CD4-positive, alpha-beta T cell treated with Interleukin-2 at 100 ng/mL for 4 hours (primary cell): Measurements from ENCODE around the gene KRT6C.

ENCODE experiments used
- DNase-seq: peaks from one replicate; pipeline ENCODE4 v3.0.0-alpha.2; 2020; ENCODE audit warnings: low spot score

The KRT6C gene

DNA sequence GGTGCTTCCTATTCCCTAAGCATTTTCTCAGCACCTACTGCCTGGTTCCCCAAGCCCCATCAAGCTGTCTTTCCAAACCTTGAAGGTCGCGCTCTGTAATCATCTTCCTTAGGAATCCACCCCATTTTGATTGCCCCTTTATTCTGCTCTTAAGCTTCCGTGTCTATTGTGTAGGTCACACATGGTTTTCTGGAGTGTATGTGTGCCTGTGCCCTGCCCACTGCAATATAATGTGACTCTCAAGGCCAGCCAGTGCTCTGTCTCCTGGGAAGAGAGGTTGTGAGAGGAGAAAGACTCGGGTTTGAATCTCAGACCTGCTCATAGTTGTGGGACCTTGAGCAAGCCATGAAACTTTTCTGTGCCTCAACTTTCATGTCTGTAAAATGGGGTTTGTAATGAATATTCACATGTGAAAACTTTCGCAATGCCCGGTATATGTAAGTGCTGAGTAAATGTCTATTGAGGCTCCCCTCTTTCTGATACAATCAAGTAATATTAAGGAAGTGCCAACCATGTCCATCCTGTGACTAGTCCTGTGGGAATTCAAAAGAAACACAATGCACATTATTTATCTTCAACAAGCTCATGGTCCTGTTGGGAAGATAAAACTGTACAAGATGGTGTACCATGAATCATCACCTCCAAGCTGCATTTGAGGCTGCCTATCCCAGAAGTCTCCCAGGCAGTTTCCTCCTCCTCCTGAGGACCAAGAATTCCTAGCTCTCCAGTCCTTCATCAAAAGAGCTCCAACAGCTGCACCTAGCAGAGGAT, 38.7 kb downstream of the KRT6C start:
- DNase-seq = no peak

- DNase-seq = no peak
Measured at GRCh38 chr12:52434081-52434733, 39.4 kb downstream of the KRT6C start, which contains the start of gene KRT75. Gene KRT75, minus strand, starts transcription at chr12:52434371. Its CDS starts 67 bp downstream, at chr12:52434304.

- DNase-seq = no peak
Measured at GRCh38 chr12:52433501-52434080, 40.0 kb downstream of the KRT6C start.

GRCh38 chr12:52432559-52433207, 40.9 kb downstream of the KRT6C start:
- DNase-seq = no peak

GRCh38 chr12:52428121-52428520, 45.5 kb downstream of the KRT6C start:
- DNase-seq = no peak

- DNase-seq = no peak
Measured at GRCh38 chr12:52427083-52427482, 46.5 kb downstream of the KRT6C start.

GRCh38 chr12:52426034-52426433, 47.6 kb downstream of the KRT6C start:
- no peak for DNase-seq

DNA sequence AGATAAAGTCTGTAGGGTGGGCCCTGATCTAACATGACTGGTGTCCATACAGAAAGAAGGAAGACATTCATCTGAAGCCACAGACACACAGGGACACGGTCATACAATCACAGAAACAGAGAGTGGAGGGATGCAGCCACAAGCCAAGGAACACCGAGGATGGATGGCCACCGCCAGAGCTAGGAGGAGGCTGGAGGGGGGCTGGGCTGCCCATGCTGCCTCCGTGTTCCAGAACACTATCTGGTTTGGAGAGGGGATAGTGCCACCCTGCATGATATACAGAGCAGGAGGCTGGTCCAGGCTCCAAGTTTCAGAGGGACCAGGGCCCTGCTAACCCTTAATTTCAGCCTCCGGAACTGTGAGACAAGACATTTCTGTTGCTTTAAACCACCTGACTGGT, 48.1 kb downstream of the KRT6C start:
- no peak for DNase-seq

GRCh38 chr12:52423661-52424500, 49.7 kb downstream of the KRT6C start:
- DNase-seq = no peak

DNA sequence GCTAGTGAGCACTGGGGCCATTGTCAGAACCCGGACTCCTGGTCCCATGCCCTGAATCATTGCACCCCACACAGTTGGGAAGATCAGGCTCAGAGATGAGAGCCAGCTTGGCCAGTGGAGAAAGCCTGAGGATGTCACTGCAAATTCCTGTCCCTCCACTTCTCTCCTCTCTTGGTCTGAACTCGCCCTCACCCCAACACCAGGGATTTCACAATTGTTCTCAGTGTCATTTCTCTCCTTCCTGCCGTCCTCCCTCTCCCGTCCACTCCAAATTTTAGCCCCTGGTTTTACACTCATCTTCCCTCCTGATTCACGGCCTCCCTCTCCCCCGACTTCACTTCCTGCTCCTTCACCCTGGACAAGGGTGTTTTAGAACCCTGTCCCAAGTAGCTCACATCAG, 50.6 kb downstream of the KRT6C start:
- no peak for DNase-seq

DNA sequence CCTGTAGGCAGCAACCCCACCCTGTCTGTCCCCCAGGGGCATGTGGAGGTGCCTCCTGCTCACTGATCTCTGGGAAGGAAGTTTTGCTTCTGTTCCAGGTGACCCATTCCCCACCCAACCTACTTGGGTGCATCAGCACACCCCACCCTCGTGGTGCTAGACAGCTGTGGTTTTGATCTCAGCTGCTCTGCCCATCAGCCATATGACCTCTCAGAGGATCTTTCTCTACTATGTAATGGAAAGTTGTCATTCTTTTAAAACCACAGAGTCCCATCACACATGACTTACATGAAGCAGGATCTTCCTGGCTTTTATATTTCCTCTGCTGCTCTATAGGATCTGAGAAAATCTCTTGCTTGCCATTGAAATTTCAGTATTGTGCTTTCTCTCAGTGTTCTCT, 53.9 kb downstream of the KRT6C start:
- no peak for DNase-seq

DNA sequence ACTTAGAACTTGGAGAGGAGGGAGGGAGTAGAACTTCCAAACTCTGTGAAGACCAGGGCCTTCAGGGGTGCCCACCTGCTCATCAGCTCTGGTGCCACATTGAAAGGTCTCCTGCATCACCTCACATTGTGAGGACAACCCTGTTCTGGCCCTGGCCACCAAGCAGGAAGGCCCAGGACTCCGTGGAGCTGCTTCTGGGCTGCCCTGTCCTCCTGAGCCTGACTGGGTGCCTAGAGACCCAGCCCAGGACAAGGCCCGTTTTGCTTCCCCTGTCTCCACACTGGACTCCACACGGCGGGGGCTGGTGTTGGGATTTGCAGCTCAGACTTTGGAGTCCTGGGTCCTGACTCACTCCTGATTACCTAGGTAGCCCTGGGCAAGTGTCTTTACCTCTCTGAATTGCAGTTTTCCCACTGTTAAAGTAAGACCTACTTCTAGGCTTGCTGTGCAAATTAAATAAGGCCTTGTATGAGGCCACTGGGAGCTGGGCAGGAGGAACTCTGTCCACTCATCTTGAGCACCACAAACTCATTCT, 55.0 kb downstream of the KRT6C start:
- no peak for DNase-seq
